NCI-H748 (cell line): ENCODE data around the gene CNN3.

ENCODE experiments used
- DNase-seq: peaks from one replicate; lab custom pipeline; 2025; ENCODE audit not compliant: unreplicated experiment; lab: John Stamatoyannopoulos, UW

The CNN3 gene

DNA sequence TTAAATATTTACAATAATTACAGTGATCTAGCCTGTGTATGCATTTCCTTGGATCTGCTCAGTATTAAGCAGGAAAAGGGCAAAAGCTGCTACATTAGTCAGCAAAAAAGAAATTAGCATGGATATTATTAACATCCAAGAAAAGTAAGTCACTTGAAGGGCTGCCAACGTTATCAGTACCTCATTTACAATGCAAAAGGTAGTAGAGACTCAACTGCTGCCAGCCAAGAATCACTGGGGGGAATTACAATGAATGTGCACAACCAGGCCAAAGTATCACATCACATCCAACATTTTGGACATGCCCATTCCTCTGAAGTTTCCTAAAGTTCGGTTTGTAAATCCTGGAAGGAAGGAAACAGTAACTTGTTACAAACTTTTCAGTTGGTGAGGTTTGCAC is 1.9 kb downstream of the CNN3 start:
- DNase-seq: no peak

- DNase-seq: no peak
These were observed 4.1 kb downstream of the CNN3 start for GRCh38 chr1:94922761-94923331.

DNA sequence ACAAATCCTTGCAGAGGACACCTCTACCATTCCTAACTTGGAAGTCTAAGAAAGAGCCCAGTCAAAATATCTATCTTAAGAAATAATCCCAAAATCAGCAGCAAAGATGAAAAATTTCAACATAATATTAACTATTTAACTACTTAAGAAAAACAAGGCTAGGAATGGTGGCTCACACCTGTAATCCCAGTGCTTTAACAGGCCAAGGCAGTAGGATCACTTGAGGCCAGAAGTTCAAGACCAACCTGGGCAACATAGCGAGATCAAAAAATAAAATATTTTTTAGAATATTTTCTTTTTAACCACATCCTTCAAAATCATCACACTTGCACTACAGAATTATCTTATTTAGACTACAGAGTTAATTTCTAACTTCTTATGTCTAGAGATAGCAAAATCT is 4.9 kb downstream of the CNN3 start:
- no peak for DNase-seq

DNA sequence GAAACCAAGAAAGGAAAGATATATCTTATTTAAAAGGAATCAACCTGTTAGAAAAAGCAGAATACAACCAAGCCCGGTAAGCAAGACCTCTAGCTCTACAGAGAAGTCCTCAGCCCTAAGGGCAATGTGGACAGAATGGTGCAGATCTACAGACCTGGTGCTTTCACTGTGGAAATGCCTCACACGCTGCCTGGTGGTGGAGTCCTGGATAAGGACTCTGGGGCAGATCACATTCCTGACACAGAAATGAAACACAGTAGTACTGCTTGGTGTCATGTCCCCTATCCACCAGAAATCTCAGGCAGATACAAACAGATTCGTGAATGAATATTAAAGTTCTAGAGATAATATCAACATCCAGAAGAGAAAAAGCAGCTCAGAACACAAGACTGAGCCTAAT is 6.8 kb downstream of the CNN3 start:
- DNase-seq: no peak

DNA sequence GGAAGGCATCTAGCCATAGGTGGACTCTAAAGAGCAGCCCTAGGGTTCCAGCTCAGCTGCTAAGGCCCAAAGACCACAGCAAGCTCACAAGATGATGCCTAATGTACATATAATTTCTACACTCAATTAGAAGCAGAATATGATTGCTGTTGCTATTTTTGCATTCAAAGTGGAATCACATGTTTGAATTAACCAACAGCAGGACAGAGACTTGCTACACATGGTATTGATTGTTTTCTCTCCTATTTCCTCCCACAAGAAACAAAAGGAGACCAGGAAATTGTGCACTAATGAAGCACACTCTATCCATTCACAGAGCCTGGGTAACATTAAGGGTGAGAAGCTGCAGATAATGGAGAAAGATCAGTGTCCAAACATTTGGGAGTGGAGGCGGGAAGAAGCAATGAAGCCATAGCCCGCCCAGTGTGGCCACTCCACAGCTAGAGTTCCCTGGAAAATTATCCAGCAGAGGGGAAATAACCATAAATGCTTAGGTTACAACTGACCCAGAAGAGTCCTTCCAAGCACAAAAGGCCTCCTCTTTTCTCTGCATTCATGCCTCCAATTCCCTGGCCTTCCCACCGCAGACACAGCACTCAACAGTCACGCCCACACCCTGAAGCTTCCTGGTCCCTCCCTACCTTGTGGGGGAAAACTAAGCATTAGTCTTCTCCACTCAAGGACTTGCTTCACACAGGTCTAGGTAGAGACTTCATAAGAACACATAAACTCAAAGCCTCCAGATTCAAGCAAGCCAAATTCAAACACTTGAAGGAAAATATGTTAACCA is 7.5 kb downstream of the CNN3 start:
- DNase-seq: peak; percentile 40

- DNase-seq: no peak
These were observed 9.7 kb downstream of the CNN3 start for GRCh38 chr1:94917251-94917650.

DNA sequence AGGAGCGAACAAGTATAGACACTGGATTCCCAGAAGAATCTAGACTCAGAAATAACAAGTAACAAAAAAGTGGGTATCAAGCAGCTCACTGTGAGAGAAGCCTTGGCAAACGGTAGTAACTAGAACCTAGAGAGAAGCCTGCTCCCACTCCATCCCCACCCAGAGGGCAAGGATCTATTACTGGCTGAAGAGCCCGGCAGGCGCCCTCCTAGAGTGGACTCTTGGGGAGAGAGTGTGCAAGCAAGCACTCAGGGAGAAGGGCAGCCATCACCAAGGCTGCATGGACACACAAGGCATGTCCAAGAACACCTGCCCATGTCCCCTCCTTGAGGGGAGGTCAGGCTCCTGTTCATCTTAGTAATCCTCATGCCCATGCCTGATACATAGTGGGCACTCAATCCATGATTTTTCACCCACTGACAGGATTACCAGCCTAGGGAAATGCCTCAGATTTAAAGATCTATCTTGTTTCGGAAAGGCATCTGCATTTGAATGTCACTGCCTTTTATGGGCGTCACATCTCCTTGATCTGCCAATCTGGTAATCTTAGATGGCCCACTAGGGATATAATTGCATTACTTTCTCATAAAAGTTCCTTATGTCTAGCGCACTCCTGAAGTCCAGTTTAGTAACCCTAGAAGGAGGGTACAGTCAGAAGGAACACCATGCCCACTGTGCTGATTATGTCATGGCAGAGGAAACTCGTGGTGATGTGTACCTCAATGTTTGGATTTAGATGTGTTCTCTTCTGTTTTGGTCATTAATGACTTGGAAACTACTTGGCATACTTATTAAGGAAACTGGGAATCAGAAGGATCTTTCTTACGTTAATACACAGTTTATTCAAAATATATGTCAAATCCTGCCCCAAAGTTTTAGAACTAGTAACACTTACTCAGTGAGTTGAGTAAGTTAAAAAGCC is 14.4 kb downstream of the CNN3 start:
- DNase-seq: no peak

DNA sequence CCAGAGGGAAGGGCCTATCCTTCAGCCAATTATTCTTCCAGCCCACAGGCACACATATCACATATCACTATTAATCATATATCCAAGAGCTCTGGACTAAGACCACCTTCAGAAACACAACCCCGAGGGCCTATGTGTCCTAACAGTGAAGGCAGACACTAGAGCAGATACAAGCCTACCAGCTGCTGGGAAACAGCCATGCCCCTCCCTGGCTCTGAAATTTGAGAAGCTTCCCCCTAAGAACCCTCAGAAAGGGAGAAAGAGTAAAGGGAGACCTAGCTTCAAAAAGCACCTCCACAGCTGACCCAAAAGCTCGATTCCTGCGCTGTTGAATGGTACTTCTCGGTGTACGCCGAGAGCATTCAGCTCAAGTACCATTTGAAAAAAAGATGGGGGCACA is 17.4 kb downstream of the CNN3 start:
- no peak for DNase-seq

DNA sequence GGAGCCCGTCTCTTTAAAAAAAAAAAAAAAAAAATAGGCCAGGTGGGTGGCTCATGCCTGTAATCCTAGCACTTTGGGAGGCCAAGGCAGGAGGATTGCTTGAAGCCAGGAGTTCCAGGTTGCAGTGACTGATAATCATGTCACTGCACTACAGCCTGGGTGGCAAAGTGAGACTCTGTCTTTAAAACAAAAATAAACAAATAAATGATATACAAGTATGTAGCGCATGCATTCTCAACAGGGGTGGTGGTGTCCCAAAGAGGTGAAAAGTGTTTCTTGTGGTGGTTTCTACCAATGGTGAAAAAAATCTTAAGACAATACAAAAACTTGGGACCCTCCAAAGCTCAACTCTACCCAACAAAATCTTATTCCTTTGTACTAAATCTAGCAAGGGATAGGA is 17.9 kb downstream of the CNN3 start:
- DNase-seq: no peak

DNA sequence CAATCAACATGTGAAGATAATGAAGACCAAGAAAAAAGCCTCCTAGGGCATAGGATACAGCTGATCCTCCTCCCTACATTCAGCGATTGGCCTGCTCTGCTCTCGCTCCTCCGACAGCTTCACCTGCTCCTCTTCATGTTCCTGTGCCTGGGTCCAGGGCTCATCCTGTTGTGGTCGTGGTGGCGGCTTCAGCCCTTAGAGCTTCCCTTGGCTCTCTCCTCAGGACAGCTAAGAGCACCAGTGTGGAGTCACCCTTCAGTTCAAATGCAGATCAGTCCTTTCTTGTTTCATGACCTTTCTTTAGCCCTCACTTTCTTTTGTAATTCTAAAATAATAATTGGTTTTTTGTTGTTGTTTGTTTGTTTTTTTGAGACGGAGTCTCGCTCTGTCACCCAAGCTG is 18.7 kb downstream of the CNN3 start:
- DNase-seq: no peak

- no peak for DNase-seq
These were observed 19.8 kb downstream of the CNN3 start for GRCh38 chr1:94907136-94907535.

- DNase-seq: no peak
These were observed 20.5 kb downstream of the CNN3 start for GRCh38 chr1:94906382-94906781.

DNA sequence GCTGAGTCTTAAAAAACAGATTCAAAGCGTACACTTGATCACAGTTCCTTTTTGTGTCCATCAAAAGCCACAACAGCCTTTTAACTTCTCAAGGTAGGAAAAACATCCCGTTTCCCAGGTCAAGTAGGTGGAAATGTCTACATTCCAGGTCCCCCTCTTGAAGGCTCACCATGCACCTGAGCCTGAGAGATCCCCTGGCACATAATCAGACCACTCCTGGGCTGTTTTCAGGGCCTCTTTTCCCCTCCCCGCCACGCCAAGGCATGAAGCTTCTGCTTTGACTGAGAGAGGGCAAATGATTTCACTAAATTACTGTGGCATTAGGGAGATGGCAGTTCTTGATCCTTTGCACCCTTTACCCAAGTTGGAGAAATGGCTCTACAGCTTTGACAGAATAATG is 21.7 kb downstream of the CNN3 start:
- no peak for DNase-seq

DNA sequence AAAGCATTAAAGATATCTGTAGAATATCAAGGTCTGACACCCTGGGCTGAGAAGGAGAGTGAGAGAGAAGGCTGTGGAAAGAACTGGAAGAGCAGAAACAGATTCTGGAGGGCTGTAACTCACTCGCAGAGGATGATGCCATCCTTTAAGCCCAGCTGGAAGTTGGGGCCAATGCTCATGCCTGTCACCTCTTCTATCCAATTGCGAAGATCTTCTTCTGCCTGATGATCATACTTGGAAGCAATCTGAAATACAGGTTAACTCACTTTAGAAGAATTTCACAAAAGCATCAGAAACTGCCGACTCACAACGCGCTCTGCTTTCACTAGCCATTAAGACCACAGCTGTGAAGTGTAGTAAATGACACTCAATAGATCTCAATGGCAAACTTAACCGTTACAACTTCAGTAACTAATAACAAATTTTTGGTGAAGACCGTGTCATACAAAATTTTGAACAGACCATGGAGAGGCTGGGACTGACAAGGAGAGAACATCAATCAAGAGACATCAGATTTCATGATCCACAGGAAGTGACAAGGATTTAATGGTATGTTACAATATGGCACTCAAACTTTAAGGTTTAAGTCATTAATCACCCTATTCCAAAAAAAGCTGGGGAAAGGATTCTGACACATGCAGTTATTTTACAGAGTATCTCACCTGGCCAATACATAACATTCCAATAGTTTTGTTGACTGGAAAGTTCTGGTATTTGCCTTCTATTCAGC is 23.5 kb downstream of the CNN3 start:
- no peak for DNase-seq

- DNase-seq: no peak
These were observed 25.1 kb downstream of the CNN3 start for GRCh38 chr1:94901841-94902240.

- DNase-seq: no peak
These were observed 27.2 kb downstream of the CNN3 start for GRCh38 chr1:94899756-94900155.

- DNase-seq: no peak
These were observed 28.2 kb downstream of the CNN3 start for GRCh38 chr1:94898491-94899385.

DNA sequence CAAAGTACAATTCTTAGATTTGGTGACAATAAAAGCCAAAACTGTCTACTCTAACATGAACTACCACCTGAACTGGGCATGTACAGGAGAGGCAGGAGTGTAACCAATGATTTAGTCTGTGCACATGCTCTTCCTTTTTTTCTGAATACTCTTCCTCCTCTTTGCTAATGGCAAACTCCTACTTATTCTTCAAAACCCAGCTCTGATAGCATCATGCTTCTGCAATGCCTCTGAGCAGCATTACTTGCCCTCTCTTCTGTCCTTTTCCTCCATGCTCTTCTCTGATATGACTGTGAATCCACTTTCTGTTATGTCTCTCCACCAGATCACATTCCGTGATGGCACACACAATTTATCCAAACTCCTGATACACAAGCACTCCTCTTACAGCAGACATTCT is 31.4 kb downstream of the CNN3 start:
- no peak for DNase-seq

DNA sequence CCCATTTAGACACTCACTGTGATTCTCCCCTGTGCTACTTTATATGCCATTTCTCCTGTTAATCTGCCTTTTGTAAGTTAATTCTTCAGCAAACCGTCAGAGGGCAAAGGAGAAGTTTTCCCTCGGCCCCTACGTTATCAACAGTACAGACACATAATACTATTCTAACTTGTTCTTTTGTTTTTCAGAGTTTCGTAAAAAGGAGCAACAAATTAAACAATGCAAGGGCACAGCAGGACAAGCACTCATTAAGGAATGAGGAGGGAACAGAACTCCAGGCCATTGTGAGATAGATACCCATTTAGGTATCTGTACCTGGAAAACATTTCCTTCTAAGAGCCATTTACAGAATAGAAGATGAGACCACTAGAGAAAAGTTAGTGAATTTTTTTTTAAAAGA is 32.3 kb downstream of the CNN3 start:
- DNase-seq: no peak

DNA sequence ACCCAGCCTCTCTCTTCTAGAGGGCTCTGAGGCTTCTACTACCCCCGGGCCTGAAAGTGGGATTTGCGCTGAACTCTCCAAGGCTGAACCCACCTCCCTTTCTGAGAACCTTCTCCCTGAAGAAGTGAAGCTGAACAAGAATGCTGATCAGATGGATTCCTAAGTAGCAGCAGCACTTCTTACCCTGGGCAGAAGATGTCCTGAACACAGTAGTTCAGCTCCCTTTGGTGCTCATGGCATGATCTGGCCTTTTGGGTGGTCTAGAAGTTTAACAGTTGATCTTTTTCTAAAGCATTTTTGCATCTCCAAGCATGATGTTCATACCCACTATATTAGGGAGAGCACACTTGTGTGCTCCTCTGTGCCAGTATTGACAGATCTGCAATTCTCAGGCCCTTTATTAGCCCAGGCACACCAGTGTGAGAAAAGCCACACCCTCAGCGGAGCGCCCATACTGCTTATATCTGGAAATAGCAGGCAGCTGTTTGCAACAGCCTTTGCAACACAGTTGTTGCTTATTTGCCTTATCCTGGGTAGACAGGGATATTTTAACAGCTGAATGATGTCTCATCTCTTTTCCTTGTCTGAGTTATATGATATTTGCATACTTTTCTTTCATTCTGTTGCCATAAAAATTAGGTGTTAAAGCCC is 34.2 kb downstream of the CNN3 start:
- no peak for DNase-seq
